GM23248 (cell line): ENCODE data around the gene PUM1. TPM values are rescaled to one million over a fixed set of nuclear protein-coding genes. Genes with fewer than 3 reads are reported as not detected.
A peak's percentile ranks its signal among the peaks of the same experiment; 100 is the strongest.

Source experiments
- DNase-seq: peaks from one replicate; pipeline ENCODE4 v3.0.0-alpha.2; 2015
- H2AFZ ChIP-seq: fragments of 200-600 bp; sonication (generic); 2 replicates; pipeline ENCODE4 v1.6.1; 2016; ENCODE audit warnings: antibody characterized with exemption
- H3F3A ChIP-seq: fragments of 200-600 bp; sonication (generic); 2 replicates; pipeline ENCODE4 v1.6.1; 2016; ENCODE audit warnings: mild to moderate bottlenecking, antibody characterized with exemption, mixed run types; ENCODE audit not compliant: insufficient read depth
- H3K27ac ChIP-seq: fragments of 200-600 bp; sonication (generic); 2 replicates; pipeline ENCODE4 v1.5.1; 2016; ENCODE audit warnings: mild to moderate bottlenecking
- H3K27me3 ChIP-seq: fragments of 200-600 bp; sonication (generic); replicated peaks from 2 replicates; pipeline ENCODE4 v1.6.1; 2016; ENCODE audit warnings: mild to moderate bottlenecking; ENCODE audit not compliant: insufficient read depth
- H3K36me3 ChIP-seq: fragments of 200-600 bp; sonication (generic); 2 replicates; pipeline ENCODE4 v1.6.1; 2016; ENCODE audit warnings: low read depth, mild to moderate bottlenecking
- H3K4me1 ChIP-seq: fragments of 200-600 bp; sonication (generic); 2 replicates; pipeline ENCODE4 v1.6.1; 2016; ENCODE audit warnings: mild to moderate bottlenecking; ENCODE audit not compliant: insufficient read depth
- H3K4me2 ChIP-seq: fragments of 200-600 bp; sonication (generic); one replicate; pipeline ENCODE4 v1.6.1; 2016; ENCODE audit warnings: mild to moderate bottlenecking; ENCODE audit not compliant: unreplicated experiment
- H3K4me3 ChIP-seq: fragments of 200-600 bp; sonication (generic); 2 replicates; pipeline ENCODE4 v1.5.1; 2016; ENCODE audit warnings: mild to moderate bottlenecking
- H3K79me2 ChIP-seq: fragments of 200-600 bp; sonication (generic); 2 replicates; pipeline ENCODE4 v1.6.1; 2016; ENCODE audit warnings: mild to moderate bottlenecking; ENCODE audit not compliant: insufficient read depth
- H3K9ac ChIP-seq: fragments of 200-600 bp; sonication (generic); 2 replicates; pipeline ENCODE4 v1.6.1; 2016; ENCODE audit warnings: mild to moderate bottlenecking
- H3K9me2 ChIP-seq: fragments of 200-600 bp; sonication (generic); 2 replicates; pipeline ENCODE4 v1.6.1; 2016; ENCODE audit warnings: mixed run types, mild to moderate bottlenecking, moderate library complexity; ENCODE audit not compliant: insufficient read depth
- H3K9me3 ChIP-seq: fragments of 200-600 bp; sonication (generic); one replicate; pipeline ENCODE4 v1.6.1; 2017; ENCODE audit warnings: low read depth
- H4K20me1 ChIP-seq: fragments of 200-600 bp; sonication (generic); 2 replicates; pipeline ENCODE4 v1.6.0; 2016; ENCODE audit not compliant: insufficient read depth
- EZH2 ChIP-seq: fragments of 200-600 bp; sonication (generic); IDR thresholded peaks from 2 replicates; pipeline ENCODE4 v1.6.1; 2018; ENCODE audit warnings: antibody characterized with exemption, mild to moderate bottlenecking; ENCODE audit not compliant: insufficient read depth, poor library complexity, severe bottlenecking
- EZH2phosphoT487 ChIP-seq: fragments of 200-600 bp; sonication (generic); IDR thresholded peaks from 2 replicates; pipeline ENCODE4 v1.6.1; 2018; ENCODE audit warnings: antibody characterized with exemption, moderate library complexity, mild to moderate bottlenecking, low read depth; ENCODE audit not compliant: insufficient read depth
- WGBS, 2 experiments: methylation state at CpG; one replicate each; pipeline ENCODE4 v1.1.6; 2015 to 2017; ENCODE audit warnings: low lambda C conversion rate in 2 of 2, low coverage in 1 of 2; ENCODE audit errors: missing lambda C conversion rate in 2 of 2; 5-methylcytosine and 5-hydroxymethylcytosine counted together
- in situ Hi-C: fragments of 300-500 bp; cut with MboI; formaldehyde crosslinking; loops from 2 replicates; pipeline ENCODE4 v1.15.0; 2020
- polyA plus RNA-seq: library from polyadenylated mRNA; unstranded; fragments of >200 nt; fragmentation: Nextera tagmentation; extraction: Ambion mirVana; gene quantifications from 2 replicates; pipeline ENCODE4 v1.2.1, GENCODE V29; 2016
- total RNA-seq: library from RNA; depleted of rRNA; stranded (reverse); fragments of >200 nt; shearing (Covaris generic); gene quantifications from 2 replicates; pipeline ENCODE4 v1.2.3, GENCODE V29; 2014

The PUM1 gene
- total and polyA plus RNA-seq, 2 experiments from 2014 or later = 46.3 to 49.5 TPM

DNA sequence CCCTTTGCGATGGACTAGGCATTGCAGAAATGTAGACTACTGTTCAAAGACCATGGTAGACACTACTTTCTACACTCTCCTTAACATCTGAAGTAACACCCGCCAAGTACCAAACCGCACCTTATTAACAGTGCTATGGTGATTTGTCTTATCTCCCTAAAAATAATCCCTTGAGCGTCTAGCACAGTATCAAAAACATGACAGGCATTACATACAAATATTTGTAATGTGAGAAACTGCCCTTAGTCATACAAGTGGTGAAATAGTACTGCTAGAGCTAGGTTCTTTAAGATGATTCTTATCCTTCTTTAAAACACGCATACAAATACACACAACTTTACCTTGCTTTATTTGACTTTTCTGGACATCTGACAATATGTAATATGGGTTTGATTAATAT is 27.2 kb downstream of the PUM1 start:
- Histone ChIP-seq H3K4me3 (0 out of 2 replicates have a peak overlapping the region, but pooled peaks have one; percentile 22), H3K4me2 (peak overlapping the region; percentile 55), H3K36me3 (peaks cover 8% of the 10 kb centered on the region; the same call in 1 of the 2 replicates), H3K4me1 (peaks cover 55% of the 10 kb centered on the region), H3K27me3 (no peaks in the 10 kb centered on the region), H3K9me2 (no peaks in the 10 kb centered on the region), H2AFZ (no peak overlapping the region), H4K20me1 (peaks cover 30% of the 10 kb centered on the region; the same call in 1 of the 2 replicates), H3K79me2 (peaks cover 100% of the 10 kb centered on the region), H3K27ac (peak overlapping the region; percentile 45), H3K9ac (no peak overlapping the region), H3K9me3 (no peaks in the 10 kb centered on the region), H3F3A (peaks cover 56% of the 10 kb centered on the region)
- no peak for TF ChIP-seq EZH2
- TF ChIP-seq EZH2phosphoT487 = no peak
- DNase-seq = peak; percentile 78
- 69 to 74% methylated on average over 5 of the region's 5 CpGs for WGBS, 2 experiments
- in situ Hi-C loops = no loop called here

DNA sequence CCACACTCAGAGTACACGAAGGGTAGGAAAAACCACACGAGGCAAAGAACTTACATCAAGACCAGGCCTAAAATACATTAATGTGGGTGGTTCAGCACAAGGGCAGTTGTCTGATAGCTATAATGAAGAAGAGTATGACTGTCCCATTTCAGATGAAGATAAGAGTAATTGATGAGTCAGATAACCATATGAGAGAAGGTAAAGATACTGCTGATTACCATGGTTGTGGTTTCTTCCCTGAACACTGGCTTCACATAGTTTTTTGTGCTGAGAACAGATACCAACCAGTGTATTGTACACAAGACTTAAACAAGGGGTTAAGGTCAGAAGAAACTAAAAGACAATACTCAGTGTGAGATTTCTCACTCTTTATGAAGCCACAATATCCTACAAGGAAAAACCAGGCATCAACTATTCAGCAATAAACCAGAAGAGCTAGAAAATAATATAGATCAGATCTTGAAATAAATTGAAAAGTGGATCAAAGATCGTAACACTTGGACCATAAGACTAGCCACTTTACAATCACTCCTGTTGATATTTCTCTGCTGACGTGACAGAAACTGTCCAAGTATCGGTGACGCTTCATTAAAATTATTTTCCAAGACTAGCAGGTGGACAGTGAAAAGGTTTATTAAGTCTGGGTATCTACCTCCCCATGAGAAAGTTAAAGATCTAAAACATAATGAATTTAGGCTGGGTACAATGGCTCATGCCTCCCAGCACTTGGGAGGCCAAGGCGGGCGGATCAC is 28.6 kb downstream of the PUM1 start:
- no peak overlapping the region for H3K4me2 ChIP-seq
- H3K9ac ChIP-seq = no peak overlapping the region
- H3F3A ChIP-seq = peaks cover 55% of the 10 kb centered on the region
- H3K9me2 ChIP-seq = no peaks in the 10 kb centered on the region
- TF ChIP-seq EZH2 (no peak), EZH2phosphoT487 (no peak)
- peak overlapping the region; percentile 23; the same call in 1 of the 2 replicates for H3K27ac ChIP-seq
- no peak overlapping the region for H3K4me3 ChIP-seq
- 76 to 80% methylated on average over 8 of the region's 8 CpGs for WGBS, 2 experiments
- H3K27me3 ChIP-seq = no peaks in the 10 kb centered on the region
- H3K36me3 ChIP-seq = 0 out of 2 replicates have a peak, but pooled peaks cover 3% of the 10 kb centered on the region
- in situ Hi-C loops = no loop called here
- H4K20me1 ChIP-seq = peaks cover 32% of the 10 kb centered on the region
- no peaks in the 10 kb centered on the region for H3K9me3 ChIP-seq
- H3K4me1 ChIP-seq = peaks cover 56% of the 10 kb centered on the region
- DNase-seq = peak; percentile 26
- no peak overlapping the region for H2AFZ ChIP-seq
- H3K79me2 ChIP-seq = peaks cover 100% of the 10 kb centered on the region

DNA sequence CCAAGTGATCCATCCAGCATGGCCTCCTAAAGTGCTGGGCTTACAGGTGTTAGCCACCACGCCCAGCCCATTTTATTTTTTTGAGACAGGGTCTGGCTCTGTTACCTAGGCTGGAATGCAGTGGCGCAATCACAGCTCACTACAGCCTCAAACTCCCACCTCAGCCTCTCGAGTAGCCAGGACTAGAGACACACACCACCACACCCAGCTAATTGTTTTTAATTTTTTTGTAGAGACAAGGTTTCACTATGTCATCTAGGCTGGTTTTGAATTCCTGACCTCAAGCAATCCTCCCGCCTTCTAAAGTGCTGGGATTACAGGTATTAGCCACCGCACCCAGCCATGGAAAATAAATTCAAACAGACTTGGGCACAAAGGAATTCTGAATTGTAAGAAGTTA is 31.9 kb downstream of the PUM1 start:
- H3K79me2 ChIP-seq = peaks cover 100% of the 10 kb centered on the region
- H3K9me3 ChIP-seq = no peaks in the 10 kb centered on the region
- H3K9me2 ChIP-seq = no peaks in the 10 kb centered on the region
- H3F3A ChIP-seq = peaks cover 54% of the 10 kb centered on the region
- H3K4me2 ChIP-seq = no peak overlapping the region
- no peak for DNase-seq
- no peaks in the 10 kb centered on the region for H3K27me3 ChIP-seq
- WGBS, 2 experiments = 88 to 93% methylated on average over 5 of the region's 5 CpGs
- 0 out of 2 replicates have a peak, but pooled peaks cover 3% of the 10 kb centered on the region for H3K36me3 ChIP-seq
- in situ Hi-C loops = no loop called here
- peaks cover 37% of the 10 kb centered on the region for H4K20me1 ChIP-seq
- H2AFZ ChIP-seq = no peak overlapping the region
- no peak overlapping the region for H3K4me3 ChIP-seq
- peaks cover 60% of the 10 kb centered on the region for H3K4me1 ChIP-seq
- H3K27ac ChIP-seq = no peak overlapping the region
- no peak for TF ChIP-seq EZH2phosphoT487
- no peak for TF ChIP-seq EZH2
- H3K9ac ChIP-seq = no peak overlapping the region

DNA sequence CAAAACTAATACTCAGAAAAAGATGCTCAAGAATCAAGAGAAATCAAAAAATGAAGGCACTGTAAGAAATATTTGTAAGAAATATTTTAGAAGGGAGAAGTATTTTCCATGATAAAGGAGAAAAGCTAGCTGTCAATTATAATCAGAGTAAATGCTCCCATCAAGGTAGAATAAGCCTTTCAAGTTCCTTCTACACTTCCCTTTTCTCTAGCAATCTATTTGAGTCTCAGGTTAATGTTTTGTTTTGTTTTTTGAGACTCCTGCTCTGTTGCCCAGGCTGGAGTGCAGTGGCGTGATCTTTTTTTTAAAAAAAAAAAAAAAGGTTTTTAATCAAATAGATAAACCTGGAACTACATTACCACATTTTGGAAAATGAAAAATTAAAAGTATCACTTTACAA is 33.3 kb downstream of the PUM1 start:
- H3K9me3 ChIP-seq = no peaks in the 10 kb centered on the region
- H3K4me2 ChIP-seq = no peak overlapping the region
- H3K9me2 ChIP-seq = no peaks in the 10 kb centered on the region
- no peak for TF ChIP-seq EZH2
- TF ChIP-seq EZH2phosphoT487 = no peak
- in situ Hi-C loops = no loop called here
- no peaks in the 10 kb centered on the region for H3K27me3 ChIP-seq
- H3K9ac ChIP-seq = no peak overlapping the region
- H3K4me1 ChIP-seq = peaks cover 60% of the 10 kb centered on the region
- no peak overlapping the region for H3K4me3 ChIP-seq
- peaks cover 99% of the 10 kb centered on the region for H3K79me2 ChIP-seq
- DNase-seq = no peak
- peaks cover 30% of the 10 kb centered on the region for H4K20me1 ChIP-seq
- WGBS, 2 experiments = 97 to 100% methylated on average over 1 of the region's 1 CpG
- peaks cover 51% of the 10 kb centered on the region for H3F3A ChIP-seq
- H3K27ac ChIP-seq = no peak overlapping the region
- peaks cover 4% of the 10 kb centered on the region; the same call in 1 of the 2 replicates for H3K36me3 ChIP-seq
- H2AFZ ChIP-seq = no peak overlapping the region
